ENCODE measurements around the gene GFAP.

- TF ChIP-seq CTCF (IDR thresholded peaks at IDR 0.05) (no peak), POLR2A (IDR thresholded peaks at IDR 0.05) (no peak)
Measured at GRCh38 chr17:44917456-44917855, 2.2 kb upstream of the GFAP start.
